HG02678 (cell line): ENCODE measurements around the gene PEMT.
A peak's percentile ranks its signal among the peaks of the same experiment; 100 is the strongest.

ENCODE experiments used
- ATAC-seq: cut with Tn5 transposase; IDR thresholded peaks from one replicate; pipeline ENCODE4 v1.9.1; 2021; ENCODE audit warnings: mild to moderate bottlenecking, moderate library complexity; ENCODE audit not compliant: unreplicated experiment

The PEMT gene

DNA sequence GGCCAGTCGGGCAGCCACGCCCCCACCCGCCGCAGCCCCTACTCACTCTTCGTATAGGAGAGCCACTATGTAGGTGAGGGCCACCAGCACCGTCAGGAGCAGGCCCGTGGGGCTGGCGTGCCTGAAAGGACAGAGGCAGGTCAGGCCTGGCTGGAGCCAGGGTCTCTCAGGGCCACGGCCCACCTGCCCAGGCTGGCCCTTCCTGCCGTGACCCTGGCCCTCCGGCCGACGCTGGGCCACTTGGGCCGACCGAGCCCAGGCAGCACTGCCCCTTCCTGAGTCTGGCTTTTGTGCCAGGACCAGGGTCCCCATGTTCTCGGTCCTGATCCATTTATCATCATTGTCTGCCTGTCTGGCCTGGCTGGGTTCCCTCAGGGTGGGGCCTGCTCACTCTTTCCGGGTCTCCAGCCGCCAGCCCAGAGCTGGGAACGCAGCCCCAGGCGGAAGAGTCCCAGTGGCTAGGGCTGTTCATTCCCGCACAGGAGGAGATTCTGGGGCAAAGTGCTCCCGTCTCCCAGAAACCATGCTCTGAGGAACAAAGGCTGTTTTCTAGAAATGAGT, 85.2 kb downstream of the PEMT start:
- no peak for ATAC-seq

DNA sequence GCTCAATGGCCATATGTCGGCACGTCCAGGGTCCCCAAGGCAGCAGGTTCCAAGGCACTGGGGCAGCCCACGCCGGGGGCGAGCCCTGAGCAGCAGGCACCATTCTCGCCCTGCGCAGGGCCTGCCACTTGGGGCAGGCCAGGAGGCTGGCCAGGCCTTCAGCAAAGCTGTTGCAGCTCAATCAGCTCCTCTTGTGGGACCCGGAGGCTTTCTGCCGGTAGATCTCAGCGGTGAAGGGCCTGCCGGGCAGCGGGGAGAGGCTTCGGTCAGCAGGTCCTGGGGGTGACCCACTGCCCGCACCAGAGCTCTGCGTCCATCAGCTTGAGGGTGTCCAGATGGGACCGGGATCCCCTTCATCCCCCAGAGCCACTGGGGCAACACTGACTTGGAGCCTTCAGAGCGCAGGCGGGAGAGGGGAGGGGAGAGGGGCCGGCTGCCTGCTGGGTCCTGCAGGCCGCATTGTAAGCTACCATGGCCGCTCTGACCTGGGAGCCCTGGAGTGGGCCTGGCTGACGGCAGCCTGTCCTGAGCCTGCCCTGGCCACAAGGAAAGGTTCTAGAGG, 85.8 kb downstream of the PEMT start:
- ATAC-seq = no peak

DNA sequence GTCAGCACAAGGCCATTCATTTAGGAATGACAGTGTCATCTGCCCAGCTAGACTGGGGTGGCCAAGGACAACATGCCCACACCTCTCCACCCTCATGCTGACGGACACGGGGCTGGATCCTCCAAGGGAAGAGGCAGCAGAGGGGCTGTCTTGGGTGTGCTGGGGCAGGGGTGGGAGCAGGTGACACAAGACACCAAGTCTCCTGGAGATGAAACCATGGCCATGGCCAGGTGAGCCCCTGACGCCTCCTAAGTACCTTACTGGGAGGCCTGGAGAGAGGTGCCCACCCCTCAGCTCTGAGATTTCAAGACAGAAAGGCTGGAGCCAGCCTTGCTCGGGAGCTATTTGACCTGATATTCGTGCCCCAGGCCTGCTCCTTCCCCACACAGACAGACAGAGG, 86.4 kb downstream of the PEMT start:
- ATAC-seq = no peak

DNA sequence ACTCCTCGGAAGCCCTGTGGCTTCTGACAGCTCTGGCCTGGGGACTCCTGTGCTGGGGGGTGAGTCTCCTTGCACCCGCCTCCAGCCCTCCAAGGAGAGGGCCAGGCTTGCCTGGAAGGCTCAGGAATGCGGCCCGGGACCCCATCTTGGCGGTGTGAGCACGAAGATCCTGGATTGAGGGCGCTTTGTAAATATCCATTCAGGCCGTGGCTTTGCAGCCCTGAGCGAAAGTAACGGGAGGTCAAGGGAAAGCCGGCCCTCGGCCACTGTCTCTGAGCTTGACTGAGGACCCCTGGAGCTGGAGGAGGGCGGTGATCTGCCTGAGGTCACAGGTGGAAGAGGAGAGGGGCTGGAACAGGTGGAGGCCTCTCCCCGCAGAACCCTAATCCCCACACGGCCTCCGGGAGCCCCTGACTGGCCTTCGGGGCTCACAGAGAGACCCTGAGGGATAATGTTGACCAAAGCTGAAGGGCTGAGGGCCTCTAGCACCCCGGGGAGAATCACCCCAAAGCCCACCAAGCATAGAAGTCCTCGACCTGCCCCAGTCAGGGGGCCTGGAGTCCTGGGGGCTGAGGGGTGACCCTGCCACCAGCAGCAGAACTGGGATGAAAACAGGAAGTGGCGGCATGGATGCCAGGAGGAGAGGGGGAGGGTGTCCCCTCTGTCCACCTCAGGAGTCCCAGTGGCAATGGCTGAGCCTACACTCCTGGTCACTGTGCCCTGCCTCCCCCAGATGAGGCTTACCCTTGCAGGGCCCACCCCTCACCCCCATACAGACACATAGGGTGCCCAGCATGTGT, 87.0 kb downstream of the PEMT start:
- ATAC-seq = no peak

DNA sequence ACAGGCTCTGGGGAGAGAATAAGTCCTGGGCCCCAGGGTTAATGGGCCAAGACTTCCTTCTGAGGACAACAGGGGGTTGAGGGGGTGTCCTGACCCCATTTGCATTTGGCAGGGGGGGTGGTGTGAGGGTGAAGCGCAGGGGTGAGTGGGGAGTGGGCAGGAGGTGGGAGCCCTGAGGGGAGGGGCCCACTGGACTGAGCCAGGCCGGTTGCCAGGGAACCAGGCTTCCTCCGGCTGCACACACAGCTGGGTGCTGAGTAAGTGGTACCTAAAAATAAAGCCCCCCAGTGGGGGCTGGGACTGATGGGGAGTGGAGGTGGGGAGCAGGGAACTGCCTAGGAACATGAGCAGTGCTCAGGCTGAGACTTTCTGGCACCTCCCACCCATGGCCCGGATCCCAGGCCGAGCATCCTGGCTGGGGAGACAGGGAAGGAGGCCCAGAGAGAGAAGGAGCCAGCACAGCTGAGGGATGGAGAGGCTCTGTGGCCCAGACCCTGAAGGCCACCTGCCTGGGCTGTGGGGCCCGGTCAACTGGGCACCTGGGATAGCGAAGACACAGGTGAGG, 87.9 kb downstream of the PEMT start:
- ATAC-seq = no peak

DNA sequence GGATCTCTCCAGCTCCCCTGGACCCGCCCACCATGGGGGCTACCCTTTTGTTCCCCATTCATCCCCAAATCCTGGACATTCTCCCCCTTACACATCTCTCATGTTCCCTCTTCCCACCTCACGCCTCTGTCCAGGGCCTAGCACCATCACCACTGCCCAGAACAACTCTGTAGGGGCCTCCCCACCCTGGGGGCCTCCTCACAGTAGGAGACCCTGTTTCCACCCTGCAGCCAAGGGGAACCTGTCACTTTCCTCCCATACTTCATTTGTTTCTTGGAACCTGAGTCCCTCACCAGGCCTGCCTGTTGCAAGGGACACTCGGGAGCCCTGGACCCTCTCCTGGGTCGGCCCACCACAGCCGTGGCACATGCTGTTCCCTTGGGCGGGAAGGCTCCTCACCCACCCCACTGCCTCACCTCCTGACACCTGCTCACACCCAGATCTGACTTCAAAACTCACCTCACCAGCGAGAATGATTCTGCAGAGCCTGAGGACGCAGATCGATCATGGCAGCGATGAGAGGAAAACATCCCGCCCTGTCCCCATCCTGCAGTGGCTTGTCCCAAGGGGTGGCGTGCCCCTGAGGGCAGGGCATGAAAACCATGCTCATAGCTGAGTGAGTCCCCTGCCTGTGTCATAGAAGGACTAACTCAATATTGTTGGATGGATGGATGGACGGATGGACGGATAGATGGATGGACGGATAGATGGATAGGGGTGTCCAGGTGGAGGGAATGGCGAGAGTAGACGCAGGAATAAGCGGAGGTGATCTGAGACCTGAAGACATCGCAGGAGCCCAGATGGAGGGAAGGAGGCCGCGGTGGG, 88.6 kb downstream of the PEMT start:
- no peak for ATAC-seq

DNA sequence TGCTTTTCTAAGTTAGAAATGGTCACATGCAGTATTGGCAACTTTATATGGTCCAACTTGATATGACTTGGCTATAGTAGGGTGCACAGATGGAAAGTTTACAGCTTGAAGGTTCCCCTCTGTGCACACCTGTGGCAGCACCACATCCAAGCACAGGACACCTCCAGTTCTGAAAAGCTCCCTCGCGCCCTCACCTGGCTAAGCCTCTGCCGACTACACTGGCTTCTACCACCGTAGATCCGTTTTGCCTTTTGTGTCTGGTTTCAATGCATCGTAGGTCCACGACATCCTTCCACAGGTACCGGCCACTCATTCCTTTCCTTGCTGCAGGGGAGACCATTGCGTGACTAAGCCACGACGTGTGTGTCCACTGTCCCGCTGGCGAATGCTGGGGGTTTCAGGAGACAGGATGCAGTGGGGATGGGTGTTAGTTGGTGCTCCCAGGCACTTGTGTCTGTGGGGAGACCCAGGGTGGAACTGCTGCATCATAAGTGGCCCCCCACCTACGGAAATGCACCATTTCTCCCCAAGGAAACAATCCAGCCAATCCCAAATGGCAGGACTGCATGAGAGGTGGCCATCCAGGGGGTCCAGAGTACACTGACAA, 90.4 kb downstream of the PEMT start:
- no peak for ATAC-seq

DNA sequence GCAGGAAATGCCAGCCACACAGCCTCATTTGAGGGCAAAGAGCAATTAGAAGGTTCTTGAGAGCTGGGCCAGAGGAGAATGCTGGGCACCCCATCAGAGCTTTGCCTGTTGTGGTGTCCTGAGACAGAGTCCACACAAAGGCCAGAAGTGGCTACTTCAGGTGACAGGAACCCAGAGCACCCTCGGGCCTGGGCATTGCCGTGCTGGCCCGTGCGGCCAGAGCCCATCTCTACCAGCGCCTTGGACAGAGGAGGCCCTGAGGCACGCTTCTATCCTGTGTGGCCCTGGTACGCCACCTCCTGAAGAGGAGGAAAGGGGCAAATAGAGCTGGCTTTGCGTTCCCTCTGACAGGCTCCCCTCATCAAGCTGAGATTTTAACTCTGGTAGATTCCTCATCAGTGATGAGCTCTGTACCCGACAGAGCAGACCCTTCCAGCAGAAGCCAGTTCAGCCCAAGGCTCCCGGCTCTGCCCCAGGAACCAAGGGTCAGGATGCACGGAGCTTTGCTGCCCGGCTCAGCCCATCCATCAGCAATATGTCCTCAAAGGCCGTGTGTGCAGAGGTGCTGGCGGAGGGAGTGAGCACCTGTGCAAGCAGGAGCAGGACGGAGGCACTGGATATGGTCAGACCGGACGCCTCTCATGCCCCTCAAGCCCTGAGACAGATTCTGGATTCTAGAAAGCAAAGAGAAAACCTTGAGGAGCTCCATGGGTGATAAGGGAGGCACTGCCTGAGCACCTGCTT, 91.9 kb downstream of the PEMT start:
- ATAC-seq = no peak

DNA sequence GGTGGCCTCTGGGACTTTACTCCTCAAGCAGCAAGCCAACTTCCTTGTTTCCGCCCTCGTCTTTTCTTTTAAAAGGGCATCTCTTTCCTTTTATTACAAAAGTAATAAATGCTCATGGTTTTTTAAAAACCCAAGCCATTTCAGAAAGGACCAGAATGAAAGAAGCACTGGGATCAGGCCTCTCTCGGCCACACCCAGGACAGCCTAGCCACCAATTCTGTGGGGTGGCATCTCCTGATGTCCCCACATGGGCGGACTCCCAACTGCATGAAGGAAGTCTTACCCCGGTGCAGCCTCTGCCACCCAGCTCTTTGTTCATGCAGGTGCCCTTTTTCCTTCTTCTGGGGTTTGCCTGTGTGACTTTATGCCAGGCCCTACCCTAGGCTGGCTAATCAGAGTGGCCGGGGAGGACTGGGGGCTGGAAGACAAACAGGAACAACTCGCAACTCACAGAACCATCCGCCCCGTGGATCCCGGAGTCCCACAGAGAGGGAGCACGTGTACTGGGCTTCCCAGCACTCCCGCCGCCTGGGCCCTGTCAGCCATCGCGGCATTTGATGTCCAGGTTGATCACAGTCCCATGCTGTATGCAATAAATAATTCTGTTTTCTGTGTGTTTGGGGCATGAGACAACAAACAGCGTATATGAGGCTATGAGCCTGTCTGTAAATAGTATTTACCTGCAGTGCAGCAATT, 92.8 kb downstream of the PEMT start:
- no peak for ATAC-seq

DNA sequence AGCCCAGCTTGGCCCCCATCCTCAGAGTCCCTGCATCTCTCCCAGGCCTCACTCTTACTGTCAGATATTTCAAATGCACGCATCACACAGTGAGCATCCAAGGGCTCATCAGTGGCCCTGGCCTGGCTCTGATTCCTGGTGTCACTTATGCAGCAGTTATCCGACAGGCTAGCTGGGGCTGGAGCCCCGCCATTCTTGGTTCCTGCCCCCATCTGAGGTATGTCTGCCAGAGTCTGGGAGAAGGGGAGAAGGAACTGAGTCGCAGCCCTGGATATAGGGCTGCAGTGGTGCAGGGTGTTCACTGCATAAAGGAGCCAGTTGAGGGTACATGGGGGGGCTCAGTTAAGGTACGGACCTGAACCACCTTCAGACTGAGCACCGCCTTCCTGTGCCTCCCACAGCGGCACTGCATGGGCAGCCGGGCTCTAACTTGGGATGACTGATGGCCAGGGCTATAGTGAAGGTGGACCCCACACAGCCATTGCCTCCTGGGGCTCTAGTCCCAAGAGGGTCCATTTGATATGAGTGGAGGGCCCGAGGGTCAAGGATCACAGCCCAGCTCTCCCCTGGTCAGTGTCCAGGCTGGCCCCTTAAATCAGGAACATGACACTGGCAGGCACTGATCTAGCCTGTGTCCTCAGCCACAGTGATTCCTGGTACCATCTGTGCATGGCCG, 93.5 kb downstream of the PEMT start:
- ATAC-seq = no peak

DNA sequence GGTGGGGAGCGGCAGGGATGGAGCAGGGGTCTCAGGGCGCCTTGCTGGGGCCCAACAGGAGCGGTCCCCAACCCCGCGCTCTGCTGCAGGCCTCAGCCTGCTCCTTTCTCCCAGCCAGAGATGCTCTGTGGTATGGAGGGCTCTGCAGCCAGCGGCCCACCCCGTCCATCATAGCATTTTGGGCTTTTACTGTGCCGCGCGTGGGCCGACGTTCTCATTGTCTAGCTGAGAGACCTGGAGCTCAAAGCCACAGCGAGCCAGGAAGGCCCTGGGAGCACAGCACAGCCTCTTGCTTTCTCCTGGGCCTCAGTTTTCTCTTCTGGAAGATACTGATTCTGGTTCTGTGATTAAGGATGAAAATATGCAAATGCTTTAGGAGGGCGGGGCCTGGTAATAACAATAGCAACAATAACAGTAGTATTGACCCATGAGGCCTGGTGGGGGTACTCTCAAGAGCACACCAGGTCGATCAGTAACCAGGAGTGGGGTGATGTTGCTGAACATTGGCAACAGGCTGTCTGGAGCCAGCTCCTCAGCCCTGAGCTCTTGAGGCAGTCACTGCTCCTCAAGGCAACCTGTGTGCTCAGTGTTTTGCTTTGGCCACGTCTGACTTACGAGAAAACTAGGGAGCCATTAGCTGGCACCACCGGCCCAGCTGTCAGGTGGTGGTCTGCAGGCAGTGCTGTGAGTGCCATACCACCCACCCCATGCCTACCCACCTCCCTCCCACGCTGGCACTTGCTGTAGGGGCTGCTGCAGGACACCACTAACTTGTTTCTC, 94.3 kb downstream of the PEMT start:
- no peak for ATAC-seq

DNA sequence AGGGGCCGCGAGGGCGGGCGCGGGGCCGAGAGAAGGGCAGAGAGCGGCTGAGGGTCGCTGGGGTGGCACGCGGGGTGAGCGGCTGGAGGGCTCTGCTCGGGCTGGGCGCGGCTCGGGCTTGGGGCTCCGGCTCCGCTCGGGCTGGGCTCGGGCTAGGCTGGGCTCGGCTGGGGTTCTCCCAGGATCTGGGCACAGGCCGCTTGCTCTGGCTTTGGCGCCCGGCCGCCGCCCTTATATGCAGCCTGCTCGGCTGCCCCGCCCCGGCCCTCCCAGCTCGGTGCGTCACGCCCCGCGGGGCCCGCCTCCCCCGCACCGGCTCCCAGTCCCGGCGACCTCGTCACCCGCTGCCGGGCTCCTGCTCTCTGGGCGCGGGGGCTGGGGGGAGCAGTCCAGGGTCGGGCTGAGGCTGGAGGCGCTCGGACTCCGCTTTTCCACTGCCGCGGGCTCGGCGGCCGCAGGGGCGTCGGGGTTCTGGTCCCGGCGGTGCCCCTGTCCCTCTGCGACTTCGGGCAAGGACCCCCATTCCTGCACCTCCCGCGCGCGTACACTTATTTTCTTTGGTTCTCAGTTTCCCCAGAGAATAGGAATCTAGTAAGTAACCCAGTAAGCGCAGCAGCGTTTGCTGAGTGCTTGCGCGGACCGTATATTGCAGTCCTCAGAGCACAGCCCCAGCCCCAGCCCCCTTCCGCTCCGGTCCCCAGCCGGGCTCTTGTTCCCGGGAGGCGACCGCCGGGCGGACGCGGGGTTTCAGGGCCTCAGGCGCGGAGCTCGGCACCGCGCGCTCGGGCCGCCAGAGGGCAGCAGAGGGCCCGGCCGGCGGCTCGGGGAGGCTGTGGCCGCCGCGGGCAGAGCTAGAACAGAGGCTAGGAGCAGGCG, 95.1 kb downstream of the PEMT start, which contains the start of gene RASD1:
RASD1 (minus strand) TSS at position 207 of the 876 bp plus-strand sequence. CDS start 214 bp downstream, outside the sequence.
- ATAC-seq = peak; percentile 66

DNA sequence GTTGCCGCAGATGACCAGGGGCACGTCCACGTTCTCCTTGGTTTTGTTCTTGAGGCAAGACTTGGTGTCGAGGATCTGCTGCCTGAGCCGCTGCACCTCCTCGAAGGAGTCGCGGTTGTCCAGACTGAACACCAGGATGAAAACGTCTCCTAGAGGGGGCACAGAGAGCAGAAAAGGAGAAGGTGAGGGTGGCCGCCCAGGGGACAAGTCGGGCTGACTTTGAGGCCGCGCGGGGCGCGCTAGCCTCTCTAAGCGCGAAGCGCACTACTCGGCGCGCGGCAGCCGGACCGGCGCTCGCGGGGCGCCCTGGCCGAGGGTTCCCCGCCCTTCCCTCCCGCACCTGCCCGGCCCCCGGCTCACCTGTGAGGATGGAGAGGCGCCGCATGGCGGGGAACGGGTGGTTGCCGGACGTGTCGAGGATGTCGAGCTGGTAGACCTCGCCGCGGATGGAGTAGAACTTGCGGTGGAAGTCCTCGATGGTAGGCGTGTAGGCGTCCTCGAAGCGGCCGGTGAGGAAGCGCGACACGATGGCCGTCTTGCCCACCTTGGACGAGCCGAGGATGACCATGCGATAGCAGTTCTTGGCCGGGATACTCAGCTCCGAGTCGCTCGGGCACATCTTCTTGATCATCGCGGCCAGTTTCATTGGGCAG, 95.8 kb downstream of the PEMT start:
- no peak for ATAC-seq

DNA sequence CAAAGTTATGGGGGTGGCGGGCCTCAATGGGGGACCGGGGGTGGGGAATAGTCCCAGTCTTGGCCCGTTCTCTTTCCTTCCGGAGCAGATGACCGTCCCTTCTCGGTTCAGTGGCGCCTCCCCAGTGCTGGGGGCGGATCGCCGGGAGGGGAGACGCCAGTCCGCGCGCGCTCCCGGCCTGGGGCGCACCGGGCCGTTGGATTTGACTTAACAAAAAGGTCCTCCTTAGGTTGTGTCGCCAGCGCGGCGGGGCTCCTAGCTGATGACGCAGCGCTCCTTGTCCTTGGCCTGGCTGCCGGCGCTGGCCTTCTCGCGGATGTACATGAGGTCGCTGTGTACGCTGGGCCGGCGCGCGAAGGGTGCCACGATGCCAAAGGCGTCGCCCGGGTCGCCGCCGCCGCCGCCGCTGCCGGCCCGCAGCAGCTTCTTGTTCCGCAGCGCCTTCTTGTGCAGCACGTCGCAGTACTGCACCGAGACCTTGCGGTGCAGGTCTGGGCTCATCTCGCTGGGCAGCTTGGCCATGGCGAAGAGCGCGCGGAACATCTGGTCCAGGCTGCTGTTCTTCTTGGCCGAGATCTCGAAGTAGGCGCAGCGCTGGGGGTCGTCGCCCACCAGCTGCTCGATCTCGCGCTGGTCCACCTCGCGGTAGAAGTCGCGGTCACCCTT, 96.5 kb downstream of the PEMT start:
- no peak for ATAC-seq

DNA sequence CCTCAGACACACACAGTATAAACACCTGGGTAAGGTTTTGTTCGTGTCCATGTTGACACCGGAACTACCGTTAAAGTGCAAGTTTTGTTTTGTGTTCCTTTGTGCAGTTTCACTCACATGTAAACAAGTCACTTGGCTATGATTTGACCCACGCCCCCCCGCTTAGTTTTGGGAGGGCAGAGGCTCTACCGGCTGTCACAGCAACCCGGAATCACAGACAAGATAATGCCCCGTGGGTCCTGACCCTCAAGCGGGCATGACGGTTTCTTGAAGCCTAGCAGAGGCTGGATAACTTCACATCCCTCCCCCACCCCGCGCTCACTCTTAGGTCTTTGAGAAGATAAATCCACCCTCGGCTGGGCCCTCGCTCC, 97.0 kb downstream of the PEMT start:
- ATAC-seq = no peak

DNA sequence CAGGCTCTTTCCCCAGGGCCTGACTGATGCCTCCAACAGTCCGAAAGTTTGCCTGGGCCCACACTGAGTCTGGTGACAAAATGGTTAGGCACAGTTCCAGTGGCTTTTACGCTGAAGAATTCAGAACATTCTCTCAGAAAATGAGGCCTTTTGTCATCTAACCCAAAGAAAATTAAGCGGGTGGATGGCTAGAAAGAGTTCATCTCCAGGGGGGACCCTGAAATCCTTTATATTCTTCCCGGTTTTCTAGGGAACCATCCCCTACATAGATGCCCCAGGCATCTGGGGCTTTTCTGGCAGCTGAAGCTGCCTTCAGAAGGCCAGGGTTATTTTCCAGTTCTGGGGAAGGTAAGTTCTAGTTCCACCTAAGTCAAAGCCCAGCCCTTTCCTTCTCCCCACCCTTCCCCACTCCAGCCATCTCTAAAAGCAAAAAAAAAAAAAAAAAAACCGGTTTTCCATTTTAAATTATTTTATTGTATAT, 97.5 kb downstream of the PEMT start:
- no peak for ATAC-seq
